Caco-2 (cell line): ENCODE results near the gene MID1. TPM values are rescaled to one million over a fixed set of nuclear protein-coding genes. Genes with fewer than 3 reads are reported as not detected.

Source experiments
- BruUV-seq: library from RNA; stranded (reverse); fragments of 400-500 nt; replicated peaks from 2 replicates; lab custom pipeline; 2021; lab: Mats Ljungman, UMichigan
- CTCF ChIA-PET: fragments of 300-600 bp; sonication (Branson Sonifier 250); formaldehyde crosslinking; loops from one replicate; lab custom pipeline; 2022; ENCODE audit warnings: antibody characterized with exemption; lab: Charles Lee
- POLR2A ChIA-PET: fragments of 300-600 bp; sonication (Branson Sonifier 250); formaldehyde crosslinking; loops from one replicate; lab custom pipeline; 2022; ENCODE audit warnings: antibody characterized with exemption; lab: Charles Lee
- DNase-seq, 2 experiments: peaks; one replicate each; pipeline versions ENCODE4 v3.0.0 to v3.0.0-alpha.2; 2020 to 2022
- H3K27me3 ChIP-seq: replicated peaks from 2 replicates; pipeline ENCODE4 v1.6.0; 2011; ENCODE audit warnings: low read length; ENCODE audit not compliant: control insufficient read depth, insufficient read depth
- H3K36me3 ChIP-seq: 2 replicates; pipeline ENCODE4 v1.5.1; 2011; ENCODE audit warnings: low read length; ENCODE audit not compliant: control insufficient read depth, insufficient read depth
- H3K4me1 ChIP-seq: fragments of 250-450 bp; sonication (Bioruptor Pico); 2 replicates; pipeline ENCODE4 v1.5.1; 2020; ENCODE audit warnings: mild to moderate bottlenecking
- H3K4me3 ChIP-seq: 2 replicates; pipeline ENCODE4 v1.5.1; 2011; ENCODE audit warnings: low read depth, mild to moderate bottlenecking, control low read depth, low read length
- H3K9me3 ChIP-seq: fragments of 250-450 bp; sonication (Bioruptor Pico); 2 replicates; pipeline ENCODE4 v1.5.1; 2020; ENCODE audit warnings: mild to moderate bottlenecking, moderate library complexity
- H3K27ac Mint-ChIP-seq: one replicate; pipeline ENCODE4 v1.8.0; 2022; ENCODE audit warnings: mixed read lengths; ENCODE audit not compliant: unreplicated experiment
- H3K27me3 Mint-ChIP-seq: one replicate; pipeline ENCODE4 v1.8.0; 2022; ENCODE audit warnings: mixed read lengths; ENCODE audit not compliant: insufficient read depth, unreplicated experiment
- H3K36me3 Mint-ChIP-seq: one replicate; pipeline ENCODE4 v1.8.0; 2022; ENCODE audit warnings: mild to moderate bottlenecking, mixed read lengths; ENCODE audit not compliant: insufficient read depth, unreplicated experiment
- H3K4me1 Mint-ChIP-seq: one replicate; pipeline ENCODE4 v1.8.0; 2022; ENCODE audit warnings: low read depth, mixed read lengths; ENCODE audit not compliant: unreplicated experiment
- H3K4me3 Mint-ChIP-seq: one replicate; pipeline ENCODE4 v1.8.0; 2022; ENCODE audit warnings: mild to moderate bottlenecking, moderate library complexity, mixed read lengths; ENCODE audit not compliant: unreplicated experiment
- H3K9me3 Mint-ChIP-seq: one replicate; pipeline ENCODE4 v1.8.0; 2022; ENCODE audit warnings: mixed read lengths; ENCODE audit not compliant: unreplicated experiment
- intact Hi-C: fragments of 100-400 bp; cut with micrococcal nuclease; formaldehyde crosslinking; loops from one replicate; pipeline ENCODE4 v1.10.0; 2022; ENCODE audit not compliant: unreplicated experiment
- total RNA-seq: library from RNA; stranded (reverse); gene quantifications from 2 replicates; pipeline ENCODE4 v1.2.3, GENCODE V29; 2022
- TF ChIP-seq, protein P1 (sequence below), 2 experiments: fragments of 200-600 bp in 1 of 2; IDR thresholded peaks; 1 replicate in 1 of 2; 2 replicates in 1 of 2; pipeline versions ENCODE4 v1.5.1 to v1.8.0; 2011 to 2022; ENCODE audit warnings: antibody characterized with exemption in 1 of 2, control low read depth in 1 of 2, inconsistent platforms in 1 of 2, low read depth in 1 of 2, low read length in 1 of 2, mild to moderate bottlenecking in 1 of 2, moderate library complexity in 1 of 2; ENCODE audit not compliant: insufficient read depth in 1 of 2, severe bottlenecking in 1 of 2, unreplicated experiment in 1 of 2

Gene MID1
- total RNA-seq, 1 experiment from 2014 or later = 61.3 TPM

- Histone ChIP-seq H3K9me3 (no peaks in the 10 kb centered on the region), H3K36me3 (no peaks in the 10 kb centered on the region), H3K4me1 (no peaks in the 10 kb centered on the region), H3K27me3 (no peaks in the 10 kb centered on the region), H3K4me3 (no peak overlapping the region)
- Mint-ChIP-seq H3K27ac (no peak overlapping the region), H3K4me1 (no peaks in the 10 kb centered on the region), H3K9me3 (no peaks in the 10 kb centered on the region), H3K36me3 (no peaks in the 10 kb centered on the region), H3K27me3 (no peaks in the 10 kb centered on the region), H3K4me3 (no peak overlapping the region)
- CTCF ChIA-PET = no interaction called here
- BruUV-seq = no TSS peak
- TF ChIP-seq, protein P1, sequence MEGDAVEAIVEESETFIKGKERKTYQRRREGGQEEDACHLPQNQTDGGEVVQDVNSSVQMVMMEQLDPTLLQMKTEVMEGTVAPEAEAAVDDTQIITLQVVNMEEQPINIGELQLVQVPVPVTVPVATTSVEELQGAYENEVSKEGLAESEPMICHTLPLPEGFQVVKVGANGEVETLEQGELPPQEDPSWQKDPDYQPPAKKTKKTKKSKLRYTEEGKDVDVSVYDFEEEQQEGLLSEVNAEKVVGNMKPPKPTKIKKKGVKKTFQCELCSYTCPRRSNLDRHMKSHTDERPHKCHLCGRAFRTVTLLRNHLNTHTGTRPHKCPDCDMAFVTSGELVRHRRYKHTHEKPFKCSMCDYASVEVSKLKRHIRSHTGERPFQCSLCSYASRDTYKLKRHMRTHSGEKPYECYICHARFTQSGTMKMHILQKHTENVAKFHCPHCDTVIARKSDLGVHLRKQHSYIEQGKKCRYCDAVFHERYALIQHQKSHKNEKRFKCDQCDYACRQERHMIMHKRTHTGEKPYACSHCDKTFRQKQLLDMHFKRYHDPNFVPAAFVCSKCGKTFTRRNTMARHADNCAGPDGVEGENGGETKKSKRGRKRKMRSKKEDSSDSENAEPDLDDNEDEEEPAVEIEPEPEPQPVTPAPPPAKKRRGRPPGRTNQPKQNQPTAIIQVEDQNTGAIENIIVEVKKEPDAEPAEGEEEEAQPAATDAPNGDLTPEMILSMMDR (IDR thresholded peaks at IDR 0.05; ENCODE audit: insufficient read depth in 1 of 2, low read depth in 1 of 2, low read length in 1 of 2, severe bottlenecking in 1 of 2, unreplicated experiment in 1 of 2) = no peak
- POLR2A ChIA-PET = no interaction called here
- DNase-seq = no peak
- intact Hi-C loops = no loop called here
Observed at GRCh38 chrX:10416424-10416823, 204.0 kb downstream of the MID1 start.

- no peaks in the 10 kb centered on the region for H3K36me3 ChIP-seq
- DNase-seq = no peak
- H3K36me3 Mint-ChIP-seq = no peaks in the 10 kb centered on the region
- no peak overlapping the region for H3K27ac Mint-ChIP-seq
- H3K4me1 ChIP-seq = no peaks in the 10 kb centered on the region
- H3K4me1 Mint-ChIP-seq = no peaks in the 10 kb centered on the region
- no TSS peak for BruUV-seq
- H3K4me3 ChIP-seq = no peak overlapping the region
- no peaks in the 10 kb centered on the region for H3K9me3 ChIP-seq
- no peaks in the 10 kb centered on the region for H3K27me3 Mint-ChIP-seq
- POLR2A ChIA-PET = no interaction called here
- TF ChIP-seq, protein P1 (IDR thresholded peaks at IDR 0.05; ENCODE audit: insufficient read depth in 1 of 2, low read depth in 1 of 2, low read length in 1 of 2, severe bottlenecking in 1 of 2, unreplicated experiment in 1 of 2) = no peak
- H3K27me3 ChIP-seq = no peaks in the 10 kb centered on the region
- intact Hi-C loops = no loop called here
- no peak overlapping the region for H3K4me3 Mint-ChIP-seq
- H3K9me3 Mint-ChIP-seq = no peaks in the 10 kb centered on the region
- CTCF ChIA-PET = no interaction called here
Observed at GRCh38 chrX:10415306-10416001, 204.9 kb downstream of the MID1 start.

DNA sequence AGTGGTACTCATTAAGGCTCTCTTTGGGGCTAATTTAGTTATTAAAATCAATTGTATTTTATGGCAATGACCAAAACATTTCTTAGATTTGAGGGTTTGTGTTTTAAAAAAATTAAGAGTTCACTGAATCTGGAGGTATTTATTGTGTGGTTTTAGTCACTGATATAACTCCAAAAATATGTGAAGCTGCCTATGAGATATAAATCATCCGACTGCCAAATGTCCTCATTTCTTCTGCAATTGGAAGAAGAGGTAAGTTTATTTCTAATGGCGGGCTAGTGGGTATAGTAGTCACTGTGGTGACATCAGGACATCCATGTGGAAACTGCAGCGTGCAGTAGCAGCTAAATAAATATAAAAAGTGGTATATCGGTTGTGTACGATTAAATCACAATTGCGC lies 205.5 kb downstream of the MID1 start:
- Histone ChIP-seq H3K4me3 (no peak overlapping the region), H3K36me3 (no peaks in the 10 kb centered on the region), H3K9me3 (no peaks in the 10 kb centered on the region), H3K27me3 (no peaks in the 10 kb centered on the region), H3K4me1 (no peaks in the 10 kb centered on the region)
- H3K4me3 Mint-ChIP-seq = no peak overlapping the region
- no peak overlapping the region for H3K27ac Mint-ChIP-seq
- no peaks in the 10 kb centered on the region for H3K36me3 Mint-ChIP-seq
- H3K9me3 Mint-ChIP-seq = no peaks in the 10 kb centered on the region
- BruUV-seq = no TSS peak
- intact Hi-C loops = no loop called here
- no peak for DNase-seq
- no peaks in the 10 kb centered on the region for H3K4me1 Mint-ChIP-seq
- no peaks in the 10 kb centered on the region for H3K27me3 Mint-ChIP-seq
- ChIA-PET CTCF (no interaction called here), POLR2A (no interaction called here)
- TF ChIP-seq, protein P1 (IDR thresholded peaks at IDR 0.05; ENCODE audit: insufficient read depth in 1 of 2, low read depth in 1 of 2, low read length in 1 of 2, severe bottlenecking in 1 of 2, unreplicated experiment in 1 of 2) = no peak
